Keratinocyte (primary cell): ENCODE measurements around the gene TM2D1. TPM values are rescaled to one million over a fixed set of nuclear protein-coding genes. Genes with fewer than 3 reads are reported as not detected.

Experiments used
- DNase-seq: peaks from one replicate; pipeline ENCODE4 v3.0.0-alpha.2; 2011; ENCODE audit warnings: low read depth, missing footprints, low spot score
- FAIRE-seq: peaks from 2 replicates; lab custom pipeline; 2011; peaks lifted over from hg19 to GRCh38; lab: Jason Lieb, UNC
- H2AFZ ChIP-seq: 2 replicates; pipeline ENCODE4 v1.6.0; 2012; ENCODE audit warnings: low read length, control low read depth, inconsistent platforms; ENCODE audit not compliant: control insufficient read depth
- H3K27ac ChIP-seq: 2 replicates; pipeline ENCODE4 v1.5.1; 2011; ENCODE audit warnings: low read length; ENCODE audit not compliant: control insufficient read depth, insufficient read depth
- H3K27me3 ChIP-seq: 3 replicates; pipeline ENCODE4 v1.6.0; 2011; ENCODE audit warnings: low read length; ENCODE audit not compliant: control insufficient read depth, insufficient read depth; ENCODE audit errors: extremely low read depth
- H3K36me3 ChIP-seq, 2 experiments: 2 replicates in 1 of 2; 3 replicates in 1 of 2; pipeline ENCODE4 v1.5.1; 2011; ENCODE audit warnings: low read length in 2 of 2, mild to moderate bottlenecking in 1 of 2; ENCODE audit not compliant: control insufficient read depth in 2 of 2, insufficient read depth in 2 of 2; ENCODE audit errors: extremely low read depth in 1 of 2
- H3K4me1 ChIP-seq: 3 replicates; pipeline ENCODE4 v1.5.1; 2011; ENCODE audit warnings: low read length; ENCODE audit not compliant: control insufficient read depth, insufficient read depth; ENCODE audit errors: extremely low read depth
- H3K4me2 ChIP-seq: 3 replicates; pipeline ENCODE4 v1.6.0; 2011; ENCODE audit warnings: low read depth, low read length; ENCODE audit not compliant: control insufficient read depth, insufficient read depth; ENCODE audit errors: extremely low read depth
- H3K4me3 ChIP-seq, 3 experiments: fragments of 200-600 bp in 1 of 3; sonication (generic) in 1 of 3; 2 replicates in 2 of 3; 3 replicates in 1 of 3; pipeline ENCODE4 v1.5.1; 2011 to 2016; ENCODE audit warnings: low read length in 3 of 3, mild to moderate bottlenecking in 3 of 3, control low read depth in 2 of 3, inconsistent platforms in 1 of 3, low read depth in 1 of 3, mixed read lengths in 1 of 3, mixed run types in 1 of 3, moderate library complexity in 1 of 3; ENCODE audit not compliant: control insufficient read depth in 2 of 3, insufficient read depth in 2 of 3; ENCODE audit errors: extremely low read depth in 1 of 3
- H3K79me2 ChIP-seq: 2 replicates; pipeline ENCODE4 v1.6.0; 2012; ENCODE audit warnings: low read length; ENCODE audit not compliant: control insufficient read depth, insufficient read depth
- H3K9ac ChIP-seq: 3 replicates; pipeline ENCODE4 v1.6.0; 2011; ENCODE audit warnings: low read length; ENCODE audit not compliant: control insufficient read depth, insufficient read depth; ENCODE audit errors: extremely low read depth
- H3K9me1 ChIP-seq: 3 replicates; pipeline ENCODE4 v1.6.0; 2011; ENCODE audit warnings: low read length; ENCODE audit not compliant: control insufficient read depth, insufficient read depth; ENCODE audit errors: extremely low read depth
- H3K9me3 ChIP-seq: 2 replicates; pipeline ENCODE4 v1.5.1; 2012; ENCODE audit warnings: low read depth, low read length; ENCODE audit not compliant: control insufficient read depth
- H4K20me1 ChIP-seq: 3 replicates; pipeline ENCODE4 v1.6.0; 2011; ENCODE audit warnings: low read length; ENCODE audit not compliant: control insufficient read depth, insufficient read depth; ENCODE audit errors: extremely low read depth
- CTCF ChIP-seq, 3 experiments: IDR thresholded peaks in 1 of 3; conservative IDR thresholded peaks in 1 of 3; optimal IDR thresholded peaks in 1 of 3; 2 replicates in 2 of 3; 3 replicates in 1 of 3; pipeline versions ENCODE3 to v1.5.1; 2011; ENCODE audit warnings: low read length in 3 of 3, mild to moderate bottlenecking in 3 of 3, moderate library complexity in 2 of 3, control low read depth in 1 of 3, inconsistent platforms in 1 of 3; ENCODE audit not compliant: insufficient read depth in 2 of 3; ENCODE audit errors: extremely low read depth in 1 of 3
- EZH2 ChIP-seq: IDR thresholded peaks from one replicate; pipeline ENCODE4 v1.6.1; 2012; ENCODE audit warnings: inconsistent platforms, mild to moderate bottlenecking, low read length, moderate library complexity
- dilution Hi-C: fragments of 300-500 bp; cut with MboI; formaldehyde crosslinking; loops from one replicate; pipeline ENCODE4 v1.7.0; 2020; ENCODE audit warnings: low sequenced_read_pairs; ENCODE audit not compliant: extremely low pct_ligation_motif_present
- polyA plus RNA-seq, 5 experiments: library from polyadenylated mRNA; depleted of rRNA in 3 of 5; stranded (reverse) in 3 of 5; stranded (forward) in 1 of 5; unstranded in 1 of 5; fragments of >200 nt; gene quantifications; 1 replicate in 1 of 5; 2 replicates in 3 of 5; 3 replicates in 1 of 5; pipeline versions ENCODE4 v1.2.1 to v1.2.3, GENCODE V29; 2011 to 2012; ENCODE audit warnings: missing spikeins in 2 of 5, low read depth in 1 of 5, low replicate concordance in 1 of 5

The TM2D1 gene
- polyA plus RNA-seq, 1 donor (not counting 4 experiments of a cell fraction or from before 2014, with no cell fraction given): 70.2 TPM

GRCh38 chr1:61659061-61659460, 65.9 kb downstream of the TM2D1 start:
- no peak for FAIRE-seq
- DNase-seq: no peak

GRCh38 chr1:61655453-61655852, 69.5 kb downstream of the TM2D1 start:
- no peak for FAIRE-seq
- no peak overlapping the region for H3K9ac ChIP-seq
- H2AFZ ChIP-seq: no peak overlapping the region
- TF ChIP-seq EZH2 (no peak), CTCF (optimal IDR thresholded peaks at IDR 0.05 in 1 of 3, IDR thresholded peaks at IDR 0.05 in 1 of 3, conservative IDR thresholded peaks at IDR 0.05 in 1 of 3; ENCODE audit: extremely low read depth in 1 of 3, insufficient read depth in 2 of 3, low read length in 3 of 3) (no peak)
- dilution Hi-C loops: no loop called here
- no peaks in the 10 kb centered on the region for H3K9me3 ChIP-seq
- no peak overlapping the region for H3K4me3 ChIP-seq
- H3K36me3 ChIP-seq: no peaks in the 10 kb centered on the region
- H3K4me2 ChIP-seq: no peak overlapping the region
- no peaks in the 10 kb centered on the region for H3K9me1 ChIP-seq
- no peaks in the 10 kb centered on the region for H3K4me1 ChIP-seq
- no peaks in the 10 kb centered on the region for H3K79me2 ChIP-seq
- no peak for DNase-seq
- no peak overlapping the region for H3K27ac ChIP-seq
- H3K27me3 ChIP-seq: peaks cover 4% of the 10 kb centered on the region
- no peaks in the 10 kb centered on the region for H4K20me1 ChIP-seq

More at GRCh38 chr1:61659061-61659460, 65.9 kb downstream of the TM2D1 start:
- Histone ChIP-seq H4K20me1 (no peaks in the 10 kb centered on the region), H3K9me3 (no peaks in the 10 kb centered on the region), H3K9ac (no peak overlapping the region), H3K27ac (no peak overlapping the region), H2AFZ (no peak overlapping the region), H3K4me3 (no peak overlapping the region), H3K36me3 (no peaks in the 10 kb centered on the region), H3K4me2 (no peak overlapping the region), H3K79me2 (no peaks in the 10 kb centered on the region), H3K27me3 (peaks cover 4% of the 10 kb centered on the region), H3K4me1 (no peaks in the 10 kb centered on the region), H3K9me1 (no peaks in the 10 kb centered on the region)
- TF ChIP-seq CTCF (optimal IDR thresholded peaks at IDR 0.05 in 1 of 3, IDR thresholded peaks at IDR 0.05 in 1 of 3, conservative IDR thresholded peaks at IDR 0.05 in 1 of 3; ENCODE audit: extremely low read depth in 1 of 3, insufficient read depth in 2 of 3, low read length in 3 of 3) (peak in 2 of 3 experiments; percentile 19 to 46), EZH2 (no peak)
- dilution Hi-C loops: no loop called here
